Tibial nerve (tissue), 4 donors: Measurements from ENCODE around the gene PADI1. TPM values are rescaled to one million over a fixed set of nuclear protein-coding genes. Genes with fewer than 3 reads are reported as not detected.

ENCODE experiments used
- DNase-seq, 2 donors: peaks; one replicate each; pipeline ENCODE4 v3.0.0-alpha.2; 2019; ENCODE audit warnings: low spot score in 2 of 2
- H3K27ac ChIP-seq, 4 donors: fragments of 200-600 bp; sonication (generic) in 3 of 4; one replicate each; pipeline ENCODE4 v1.5.1; 2017 to 2019; ENCODE audit warnings: mild to moderate bottlenecking in 1 of 4
- H3K27me3 ChIP-seq, 2 donors: fragments of 200-600 bp; sonication (generic) in 1 of 2; one replicate each; pipeline versions ENCODE4 v1.5.1 to v1.6.0; 2017 to 2019
- H3K36me3 ChIP-seq, 3 donors: fragments of 200-600 bp; sonication (generic); one replicate each; pipeline ENCODE4 v1.5.1; 2018 to 2019
- H3K4me1 ChIP-seq, 4 donors: fragments of 200-600 bp; sonication (generic) in 3 of 4; one replicate each; pipeline ENCODE4 v1.5.1; 2017 to 2019
- H3K4me3 ChIP-seq, 4 donors: fragments of 200-600 bp; sonication (generic) in 3 of 4; one replicate each; pipeline ENCODE4 v1.5.1; 2017 to 2019; ENCODE audit warnings: mild to moderate bottlenecking in 1 of 4, moderate library complexity in 1 of 4
- H3K9me3 ChIP-seq, 4 donors: fragments of 200-600 bp; sonication (generic) in 3 of 4; one replicate each; pipeline ENCODE4 v1.5.1; 2017 to 2019
- CTCF ChIP-seq, 5 experiments: fragments of 200-600 bp in 3 of 5; fragments of 450-650 bp in 2 of 5; sonication (generic) in 3 of 5; IDR thresholded peaks; one replicate each; pipeline ENCODE4 v1.5.1; 2016 to 2019; ENCODE audit warnings: antibody characterized with exemption in 5 of 5, mild to moderate bottlenecking in 3 of 5, moderate library complexity in 2 of 5
- EP300 ChIP-seq, 2 donors: sonication (generic); formaldehyde crosslinking; IDR thresholded peaks; one replicate each; pipeline ENCODE4 v1.6.1; 2017; ENCODE audit warnings: antibody characterized with exemption in 2 of 2, mild to moderate bottlenecking in 1 of 2
- POLR2A ChIP-seq, 2 donors: fragments of 450-650 bp; IDR thresholded peaks; one replicate each; pipeline ENCODE4 v1.6.1; 2017; ENCODE audit warnings: antibody characterized with exemption in 2 of 2, mild to moderate bottlenecking in 2 of 2, moderate library complexity in 2 of 2
- WGBS, 2 donors: methylation state at CpG; one replicate each; pipeline ENCODE4 v1.1.5; 2018; 5-methylcytosine and 5-hydroxymethylcytosine counted together
- total RNA-seq, 4 donors: library from RNA; depleted of rRNA; stranded (reverse); fragments of >200 nt; gene quantifications; one replicate each; pipeline ENCODE4 v1.1.0, GENCODE V29; 2016

PADI1 gene
- total RNA-seq, 4 donors from 2014 or later, result not detected

DNA sequence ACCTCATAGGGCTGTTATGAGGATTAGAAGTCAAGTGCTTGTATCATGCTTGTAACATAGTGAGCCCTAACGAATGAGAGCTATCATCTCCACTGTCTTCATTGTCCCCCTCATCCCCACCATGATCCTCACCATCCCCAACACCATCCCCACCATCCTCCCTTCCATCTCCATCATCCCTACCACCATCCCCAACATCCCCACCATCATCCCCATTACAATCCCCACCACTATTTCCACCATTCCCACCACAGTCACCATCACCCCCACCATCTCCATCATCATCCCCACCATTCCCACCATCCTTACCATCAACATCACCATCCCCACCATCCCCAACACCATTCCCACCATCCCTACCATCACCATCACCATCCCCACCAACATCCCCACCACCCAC lies 39.1 kb upstream of the PADI1 start:
- peaks cover 0 to 5% (median 0%) of the 10 kb centered on the region in 4 donors for H3K9me3 ChIP-seq
- H3K27me3 ChIP-seq, result no peaks in the 10 kb centered on the region
- no peak for TF ChIP-seq EP300 (IDR thresholded peaks at IDR 0.05)
- TF ChIP-seq POLR2A (IDR thresholded peaks at IDR 0.05), result no peak
- TF ChIP-seq CTCF (IDR thresholded peaks at IDR 0.05), result no peak

DNA sequence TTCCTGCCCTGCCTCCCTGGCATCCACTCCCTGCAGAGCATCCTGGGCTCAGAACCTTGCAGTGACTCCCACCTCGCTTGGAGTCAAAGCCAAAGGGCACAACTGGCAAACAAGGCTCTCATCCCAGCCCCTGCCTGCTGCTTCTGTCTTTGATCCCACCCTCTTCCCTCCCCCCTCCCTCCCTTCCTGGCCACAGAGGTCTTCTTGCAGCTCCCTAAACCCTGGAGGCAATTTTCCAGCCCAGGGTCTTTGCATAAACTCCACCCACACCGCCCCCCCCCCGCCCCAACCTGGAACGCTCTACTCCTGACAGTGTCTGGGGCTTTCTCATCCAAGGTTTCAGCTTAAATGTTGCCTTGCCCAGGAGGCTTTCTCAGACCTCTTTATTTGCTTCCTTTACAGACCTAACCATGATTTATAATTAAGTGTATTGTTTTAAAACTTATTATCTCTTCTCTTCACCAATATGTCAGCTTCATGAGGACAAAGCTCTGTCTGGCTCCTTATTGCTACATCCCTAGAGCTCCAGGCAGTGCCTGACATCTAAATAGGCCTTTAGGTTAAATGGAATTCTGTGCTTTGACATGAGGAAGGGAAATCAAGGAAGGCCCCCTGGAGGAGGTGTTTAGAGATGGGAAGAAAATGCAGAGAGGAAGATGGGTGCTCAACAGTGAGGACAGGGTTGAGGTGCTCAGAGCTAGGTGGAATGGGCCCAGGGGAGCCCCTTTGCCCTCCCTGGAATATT lies 37.7 kb upstream of the PADI1 start:
- no peak for DNase-seq
- 16% methylated on average over 4 of the region's 4 CpGs for WGBS, 2 donors
- no peaks in the 10 kb centered on the region for H3K36me3 ChIP-seq
- H3K4me1 ChIP-seq, result no peaks in the 10 kb centered on the region
- TF ChIP-seq EP300 (IDR thresholded peaks at IDR 0.05) (no peak), CTCF (IDR thresholded peaks at IDR 0.05) (no peak), POLR2A (IDR thresholded peaks at IDR 0.05) (no peak)
- H3K27me3 ChIP-seq, result no peaks in the 10 kb centered on the region
- no peak overlapping the region for H3K27ac ChIP-seq
- no peak overlapping the region for H3K4me3 ChIP-seq
- no peaks in the 10 kb centered on the region for H3K9me3 ChIP-seq

More for the DNA sequence above, 39.1 kb upstream of the PADI1 start:
- 67 to 78% methylated on average over 1 of the region's 1 CpG for whole genome bisulfite sequencing, 2 donors
- Histone ChIP-seq H3K4me3 (no peak overlapping the region), H3K27ac (no peak overlapping the region), H3K4me1 (no peaks in the 10 kb centered on the region), H3K36me3 (no peaks in the 10 kb centered on the region)
- no peak for DNase-seq

GRCh38 chr1:17167786-17168090 lies 37.2 kb upstream of the PADI1 start:
- DNase-seq, result no peak
- no peaks in the 10 kb centered on the region for H3K9me3 ChIP-seq
- no peaks in the 10 kb centered on the region for H3K4me1 ChIP-seq
- no peaks in the 10 kb centered on the region for H3K36me3 ChIP-seq
- WGBS, 2 donors, result 77 to 82% methylated on average over 5 of the region's 5 CpGs
- no peaks in the 10 kb centered on the region for H3K27me3 ChIP-seq
- no peak for TF ChIP-seq CTCF (IDR thresholded peaks at IDR 0.05)
- H3K27ac ChIP-seq, result no peak overlapping the region
- no peak overlapping the region for H3K4me3 ChIP-seq

DNA sequence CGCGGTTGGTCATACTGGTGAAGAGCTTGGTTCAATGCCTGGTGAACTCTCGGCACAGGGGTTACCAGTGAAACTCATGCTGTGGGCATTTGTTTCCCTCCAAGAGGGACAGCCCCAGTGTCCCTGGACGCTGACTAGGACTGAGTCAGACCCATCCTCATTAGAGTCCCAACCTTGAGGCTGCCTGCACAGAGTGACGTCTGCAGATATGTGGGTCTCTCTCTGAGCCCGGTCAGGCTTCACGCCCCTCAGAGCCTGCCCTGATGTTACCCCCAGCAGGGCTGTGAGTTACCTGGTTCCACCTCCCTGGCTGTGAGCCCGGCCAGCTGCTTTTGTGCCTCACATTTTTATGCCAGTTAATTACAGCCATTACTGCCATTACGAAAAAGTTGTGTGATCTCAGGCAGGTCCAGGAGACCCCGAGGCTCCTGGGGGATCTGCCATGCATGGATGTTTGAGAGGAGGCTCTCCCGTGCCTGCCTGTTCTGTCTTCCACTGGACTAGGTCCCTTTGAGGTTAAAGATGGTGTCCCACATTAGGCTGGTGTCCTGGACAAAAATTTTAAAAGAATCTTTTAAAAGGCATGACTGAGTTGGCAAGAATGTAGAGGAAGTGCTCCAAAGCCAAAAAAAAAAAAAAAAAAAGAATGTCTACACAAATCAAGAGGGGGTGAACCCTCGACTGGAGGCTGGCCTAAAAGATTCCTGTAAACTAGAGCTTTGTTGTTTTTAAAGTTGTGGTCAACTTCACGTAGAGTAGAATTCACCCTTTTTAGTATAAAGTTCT lies 36.6 kb upstream of the PADI1 start:
- 42 to 46% methylated on average over 9 to 12 of the region's 13 CpGs for WGBS, 2 donors
- Histone ChIP-seq H3K36me3 (no peaks in the 10 kb centered on the region), H3K4me3 (no peak overlapping the region), H3K4me1 (no peaks in the 10 kb centered on the region), H3K9me3 (no peaks in the 10 kb centered on the region), H3K27ac (no peak overlapping the region), H3K27me3 (no peaks in the 10 kb centered on the region)
- no peak for DNase-seq
- TF ChIP-seq POLR2A (IDR thresholded peaks at IDR 0.05), result no peak
- no peak for TF ChIP-seq EP300 (IDR thresholded peaks at IDR 0.05)
- TF ChIP-seq CTCF (IDR thresholded peaks at IDR 0.05), result no peak

DNA sequence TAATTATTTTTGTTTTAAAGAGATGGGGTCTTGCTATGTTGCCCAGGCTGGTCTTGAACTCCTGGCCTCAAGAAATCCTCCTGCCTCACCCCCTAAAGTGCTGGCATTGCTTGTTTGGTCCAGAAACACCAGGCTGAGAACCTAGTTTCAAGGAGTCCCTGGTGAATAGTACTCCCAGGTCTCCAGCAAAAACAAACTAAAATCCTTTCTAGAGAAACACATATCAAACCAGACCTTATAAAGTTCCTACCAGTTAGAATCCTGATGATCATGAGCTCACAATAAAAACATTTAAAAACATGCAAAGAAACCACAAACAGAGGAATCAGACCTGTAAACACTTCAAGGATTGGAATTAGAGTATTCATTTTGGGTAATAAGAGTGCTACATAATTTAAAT lies 34.4 kb upstream of the PADI1 start:
- H3K27ac ChIP-seq, result no peak overlapping the region
- TF ChIP-seq CTCF (IDR thresholded peaks at IDR 0.05), result no peak

More for the DNA sequence above, 34.4 kb upstream of the PADI1 start:
- no peak for DNase-seq
- Histone ChIP-seq H3K9me3 (no peaks in the 10 kb centered on the region), H3K27me3 (no peaks in the 10 kb centered on the region), H3K4me1 (no peaks in the 10 kb centered on the region), H3K4me3 (no peak overlapping the region), H3K36me3 (no peaks in the 10 kb centered on the region)
